ENCODE measurements around the gene CLIP2.
"Not testable (repeated sequence)": the region's sequence is repeated elsewhere in the genome, so short reads cannot be mapped to it uniquely, and the experiment has no call there.

The CLIP2 gene

DNA sequence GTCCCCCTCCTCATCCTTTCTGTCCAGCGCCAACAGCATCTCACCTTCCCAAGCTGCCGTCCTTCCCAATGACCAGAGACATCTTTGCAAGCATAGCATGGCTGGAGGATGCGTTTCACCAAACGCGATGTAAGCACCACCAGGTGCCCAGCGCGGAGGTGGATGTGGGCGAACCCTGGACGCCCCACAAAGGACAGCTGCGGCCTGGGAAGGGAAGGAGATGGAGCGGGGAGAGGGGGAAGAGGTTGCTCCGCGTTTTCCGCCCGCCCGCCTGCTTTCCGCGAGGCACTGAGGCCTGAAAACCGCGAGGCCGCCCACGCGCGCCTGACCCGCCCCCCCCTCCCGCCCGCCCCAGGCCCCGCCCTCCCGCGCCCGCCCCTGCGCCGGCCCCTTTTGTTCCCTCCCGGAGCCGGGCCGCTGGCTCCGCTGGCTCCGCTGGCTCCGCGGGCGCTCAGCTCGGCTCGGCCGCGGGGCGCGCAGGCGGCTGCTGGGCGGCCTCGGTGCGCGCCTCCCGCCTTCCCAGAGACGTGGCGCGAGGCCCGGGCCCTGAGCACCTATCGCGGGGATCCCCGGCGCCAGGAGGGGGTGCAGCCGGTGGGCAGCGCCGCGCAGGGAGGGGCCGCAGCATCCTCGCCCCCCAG lies at the start of gene CLIP2:
CLIP2 (plus strand) TSS at position 390 of the 641 bp plus-strand sequence. CDS start 28,140 bp downstream, outside the sequence.
- in situ Hi-C loops (cut with HindIII; ENCODE audit: low sequenced_read_pairs): loop anchor here (25.0 kb wide), 2 partner anchors 98 to 102 kb away; no protein-coding TSS in a partner anchor

DNA sequence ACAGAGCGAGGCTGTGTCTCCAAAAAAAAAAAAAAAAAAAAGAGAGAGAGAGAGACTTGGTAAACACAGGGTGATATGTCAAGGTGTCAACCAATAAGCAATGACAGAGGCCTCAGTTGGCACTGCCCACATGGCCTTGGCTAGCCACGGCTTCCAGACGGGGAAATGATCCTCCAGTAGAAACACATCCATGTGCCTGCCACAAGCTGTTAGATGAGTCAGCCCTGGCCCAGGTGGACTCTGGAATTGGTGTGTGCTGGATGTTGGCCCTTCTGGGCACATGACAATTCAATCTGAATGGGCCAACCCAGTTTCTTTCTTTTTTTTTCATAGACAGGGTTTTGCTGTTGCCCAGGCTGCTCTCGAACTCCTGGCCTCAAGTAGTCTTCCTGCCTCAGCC lies 48.7 kb upstream of the CLIP2 start:
- in situ Hi-C loops (cut with HindIII; ENCODE audit: low sequenced_read_pairs): no loop called here

DNA sequence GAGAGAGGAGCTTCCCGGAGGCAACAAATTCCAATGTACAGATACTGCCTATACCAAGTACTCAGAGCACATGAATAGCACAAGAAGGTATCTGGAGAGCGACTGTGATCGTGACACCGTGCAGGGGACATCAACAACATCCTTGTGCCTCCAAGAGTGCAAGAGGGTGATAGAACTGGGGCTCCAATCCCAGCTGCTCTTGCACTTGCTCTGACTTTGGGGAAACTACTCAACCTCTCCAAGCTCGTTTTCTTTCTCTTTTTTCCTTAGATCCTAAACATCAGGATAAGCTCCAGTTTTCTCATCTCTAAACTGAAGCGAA lies 47.1 kb upstream of the CLIP2 start:
- in situ Hi-C loops (cut with HindIII; ENCODE audit: low sequenced_read_pairs): no loop called here

DNA sequence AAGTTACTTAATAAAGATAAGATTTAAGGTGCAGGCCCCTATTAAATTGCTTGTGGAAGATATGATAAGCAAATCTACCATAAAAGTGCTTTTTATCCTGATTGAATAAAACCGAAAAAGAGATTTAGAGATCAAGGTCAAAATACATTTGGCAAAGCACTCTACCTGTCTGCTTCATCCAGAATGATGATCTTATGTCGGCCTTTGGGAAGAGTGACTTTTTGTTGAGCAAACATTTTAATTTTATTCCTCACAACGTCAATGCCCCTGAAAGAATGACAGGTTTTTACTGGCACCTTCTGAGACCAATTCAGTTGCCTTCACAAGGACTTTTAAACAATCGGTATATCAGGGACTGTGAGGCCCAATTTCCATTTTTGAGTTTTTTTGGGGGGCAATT lies 42.7 kb upstream of the CLIP2 start:
- in situ Hi-C loops (cut with HindIII; ENCODE audit: low sequenced_read_pairs): no loop called here

DNA sequence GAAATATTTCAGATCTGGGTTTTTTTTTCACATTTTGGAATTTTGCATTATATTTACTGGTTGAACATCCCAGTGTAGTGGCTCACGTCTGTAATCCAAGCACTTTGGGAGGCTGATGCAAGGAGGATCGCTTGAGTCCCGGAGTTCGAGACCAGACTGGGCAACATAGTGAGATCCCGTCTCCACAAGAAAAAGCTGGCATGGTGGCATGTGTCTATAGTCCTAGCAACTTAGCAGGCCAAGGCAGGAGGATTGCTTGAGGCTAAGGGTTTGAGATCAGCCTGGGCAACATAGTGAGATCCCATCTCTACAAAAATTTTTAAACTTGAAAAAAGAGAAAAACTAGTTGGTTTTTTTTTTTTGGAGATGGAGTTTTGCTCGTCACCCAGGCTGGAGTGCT lies 41.1 kb upstream of the CLIP2 start:
- in situ Hi-C loops (cut with HindIII; ENCODE audit: low sequenced_read_pairs): no loop called here

DNA sequence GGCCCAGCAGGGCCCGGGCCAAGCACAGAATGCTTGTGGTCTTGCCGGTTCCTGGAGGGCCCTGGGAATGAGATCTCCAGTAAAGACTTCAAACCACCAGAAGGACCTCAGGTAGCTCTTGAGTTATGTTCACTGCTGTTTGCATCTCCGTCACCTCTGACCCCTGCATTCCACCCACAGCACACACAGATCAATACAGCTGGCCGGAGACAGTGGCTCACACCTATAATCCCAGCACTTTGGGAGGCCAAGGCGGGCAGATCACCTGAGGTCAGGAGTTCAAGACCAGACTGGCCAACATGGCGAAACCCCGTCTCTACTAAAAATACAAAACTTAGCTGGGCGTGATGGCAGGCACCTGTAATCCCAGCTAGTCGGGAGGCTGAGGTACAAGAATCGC lies 40.1 kb upstream of the CLIP2 start:
- in situ Hi-C loops (cut with HindIII; ENCODE audit: low sequenced_read_pairs): not testable (repeated sequence)

DNA sequence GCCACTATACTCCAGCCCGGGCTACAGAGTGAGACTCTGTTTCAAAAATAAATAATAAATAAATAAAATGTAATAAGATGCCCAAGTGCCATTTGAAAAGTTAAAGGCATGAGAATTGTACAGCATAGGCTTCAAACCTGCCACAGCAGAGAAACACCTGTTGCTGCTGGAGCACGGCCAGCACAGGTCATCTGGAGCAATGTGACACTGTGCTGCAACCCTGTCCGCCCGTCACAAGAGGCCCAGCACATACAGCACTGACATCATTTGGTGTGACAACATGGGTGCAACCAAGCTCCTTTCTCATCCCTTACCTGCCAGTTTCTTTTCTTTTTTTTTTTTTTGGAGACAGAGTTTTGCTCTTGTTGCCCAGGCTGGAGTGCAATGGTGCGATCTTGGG lies 36.3 kb upstream of the CLIP2 start:
- in situ Hi-C loops (cut with HindIII; ENCODE audit: low sequenced_read_pairs): no loop called here

DNA sequence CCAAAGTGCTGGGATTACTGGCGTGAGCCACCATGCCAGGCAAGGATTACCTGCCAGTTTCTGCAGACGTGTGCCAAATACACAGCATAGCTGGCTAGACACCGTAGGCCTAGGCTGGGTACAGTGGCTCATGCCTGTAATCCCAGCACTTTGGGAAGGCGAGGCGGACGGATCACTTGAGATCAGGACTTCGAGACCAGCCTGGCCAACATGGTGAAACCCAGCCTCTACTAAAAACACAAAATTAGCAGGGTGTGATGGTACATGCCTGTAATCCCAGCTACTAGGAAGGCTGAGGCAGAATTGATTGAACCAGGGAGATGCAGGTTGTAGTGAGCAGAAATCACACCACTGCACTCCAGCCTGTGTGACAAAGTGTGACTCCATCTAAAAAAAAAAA lies 35.9 kb upstream of the CLIP2 start:
- in situ Hi-C loops (cut with HindIII; ENCODE audit: low sequenced_read_pairs): no loop called here

DNA sequence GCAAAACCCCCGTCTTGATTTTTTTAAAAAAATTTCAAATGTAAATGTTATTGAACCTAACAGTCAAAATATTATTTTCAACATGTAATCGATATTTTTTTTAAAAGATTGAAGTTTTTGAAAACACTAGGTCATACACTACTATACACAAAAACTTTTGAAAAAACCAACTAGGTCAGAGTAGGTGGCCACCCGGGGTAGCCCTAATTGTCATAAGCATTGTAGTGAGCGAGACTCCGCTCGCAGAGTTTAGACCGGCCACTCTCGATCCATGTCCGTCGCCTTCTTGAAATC lies 35.4 kb upstream of the CLIP2 start:
- in situ Hi-C loops (cut with HindIII; ENCODE audit: low sequenced_read_pairs): no loop called here

DNA sequence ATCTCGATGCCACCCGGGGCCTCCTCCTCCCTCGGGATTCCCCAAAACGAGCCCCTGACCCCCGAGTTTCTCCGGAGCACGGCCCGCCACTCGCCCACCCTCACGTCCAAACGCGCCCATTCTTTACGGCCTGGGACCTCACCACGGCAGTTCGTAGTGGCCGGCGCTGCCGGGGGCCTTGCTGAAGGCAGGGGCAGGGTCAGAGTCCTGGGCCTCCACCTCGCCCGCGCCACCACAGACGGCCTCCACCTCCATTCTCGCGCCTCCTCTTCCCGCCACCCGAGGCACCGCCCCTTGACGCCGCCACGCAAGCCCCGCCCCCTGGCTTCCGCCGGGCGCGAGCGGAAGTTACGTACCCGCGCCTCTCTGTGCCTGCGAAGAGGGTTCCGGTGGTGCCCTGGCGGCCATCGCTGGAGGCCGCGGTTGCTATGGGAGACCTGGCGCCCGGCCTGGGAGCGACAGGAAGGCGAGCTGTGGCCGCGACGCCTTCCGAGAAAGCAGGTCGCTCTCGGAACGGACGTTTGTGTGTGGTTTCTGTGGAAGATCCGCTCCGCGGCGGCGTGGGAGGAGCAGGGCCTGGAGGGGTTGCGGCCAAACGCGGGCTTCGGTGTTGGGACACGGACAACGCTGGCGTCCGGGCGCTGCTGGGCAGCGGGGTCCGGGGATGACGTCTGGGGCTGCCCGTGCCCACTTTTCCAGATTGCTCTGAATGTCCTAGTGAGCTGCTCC lies 34.9 kb upstream of the CLIP2 start, which contains the start of gene RFC2:
RFC2 (minus strand) TSS at position 271 of the 729 bp plus-strand sequence; CDS start at position 255, 16 bp downstream.
- in situ Hi-C loops (cut with HindIII; ENCODE audit: low sequenced_read_pairs): no loop called here

DNA sequence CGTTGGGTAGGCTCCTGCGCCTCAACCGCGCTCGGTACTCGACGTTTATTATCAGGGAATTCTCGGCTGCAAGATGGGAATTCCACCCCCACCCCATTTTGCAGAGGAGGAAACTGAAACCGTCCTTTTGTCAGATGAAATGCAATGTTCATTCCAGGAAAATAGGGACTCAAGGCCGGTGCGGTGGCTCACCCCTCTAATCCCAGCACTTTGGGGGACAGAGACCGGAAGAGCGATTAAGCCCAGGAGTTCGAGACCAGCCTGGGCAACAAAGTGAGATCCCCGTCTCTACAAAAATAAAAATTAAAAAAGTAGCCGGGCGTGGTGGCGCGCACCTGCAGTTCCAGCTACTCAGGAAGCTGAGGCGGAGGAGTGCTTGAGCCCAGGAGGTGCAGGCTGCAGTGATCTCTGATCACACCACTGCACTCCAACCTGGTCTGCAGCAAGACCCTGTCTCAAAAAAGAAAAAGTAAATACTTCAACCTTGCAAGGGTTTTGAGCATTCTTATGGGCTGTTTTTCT lies 34.3 kb upstream of the CLIP2 start:
- in situ Hi-C loops (cut with HindIII; ENCODE audit: low sequenced_read_pairs): no loop called here

DNA sequence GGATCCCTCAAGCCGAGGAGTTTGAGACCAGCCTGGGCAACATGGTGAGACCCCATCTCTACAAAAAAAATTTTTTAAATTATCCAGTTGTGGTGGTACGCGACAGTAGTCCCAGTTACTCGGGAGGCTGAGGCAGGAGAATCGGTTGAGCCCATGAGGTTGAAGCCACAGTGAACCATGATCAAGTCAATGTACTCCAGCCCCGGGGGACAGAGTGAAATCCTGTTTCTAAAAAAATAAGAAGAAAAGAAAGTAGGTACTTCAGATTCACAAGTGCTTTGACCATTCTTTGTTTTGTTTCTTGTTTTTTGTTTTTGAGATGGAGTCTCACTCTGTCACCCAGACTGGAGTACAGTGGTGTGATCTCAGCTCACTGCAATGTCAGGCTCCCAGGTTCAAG lies 33.7 kb upstream of the CLIP2 start:
- in situ Hi-C loops (cut with HindIII; ENCODE audit: low sequenced_read_pairs): not testable (repeated sequence)

DNA sequence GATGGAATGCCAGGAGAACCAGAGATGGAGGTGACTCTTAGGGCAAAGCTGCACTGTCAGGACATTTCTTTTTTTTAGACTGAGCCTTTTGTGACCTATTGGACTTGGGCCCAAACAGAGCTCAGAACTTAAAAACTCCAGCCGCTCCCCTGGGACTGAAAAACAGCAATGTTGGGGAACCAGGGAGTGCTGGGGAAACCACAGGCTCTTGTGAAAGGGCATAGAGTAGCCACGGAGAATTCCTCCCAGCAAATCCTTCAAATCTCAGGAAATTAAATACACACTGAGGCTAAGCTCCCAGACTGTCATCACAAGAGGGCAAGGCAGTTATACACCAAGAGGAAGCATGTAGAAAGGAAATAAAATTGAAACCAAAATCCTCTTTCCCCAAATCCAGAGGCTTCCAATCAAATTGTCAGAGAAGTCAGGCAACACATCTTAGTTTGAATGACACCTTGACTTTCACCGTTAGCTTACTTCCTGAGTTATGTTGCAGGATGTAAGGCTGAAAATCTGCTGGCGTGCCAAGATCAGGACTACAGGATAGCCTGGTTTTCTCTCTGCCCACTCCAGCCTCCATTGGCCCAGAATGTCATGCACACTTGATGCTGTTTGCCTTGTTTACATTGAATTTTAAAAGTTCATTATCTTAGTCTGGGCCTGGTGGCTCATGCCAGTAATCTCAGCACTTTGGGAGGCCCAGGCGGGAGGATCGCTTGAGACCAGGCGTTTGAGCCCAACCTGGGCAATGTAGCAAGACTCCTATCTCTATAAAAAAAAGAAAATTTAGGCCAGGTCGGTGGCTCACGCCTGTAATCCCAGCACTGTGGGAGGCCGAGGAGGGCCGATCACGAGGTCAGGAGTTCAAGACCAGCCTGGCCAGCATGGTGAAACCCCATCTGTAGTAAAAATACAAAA lies 32.5 kb upstream of the CLIP2 start:
- in situ Hi-C loops (cut with HindIII; ENCODE audit: low sequenced_read_pairs): no loop called here

DNA sequence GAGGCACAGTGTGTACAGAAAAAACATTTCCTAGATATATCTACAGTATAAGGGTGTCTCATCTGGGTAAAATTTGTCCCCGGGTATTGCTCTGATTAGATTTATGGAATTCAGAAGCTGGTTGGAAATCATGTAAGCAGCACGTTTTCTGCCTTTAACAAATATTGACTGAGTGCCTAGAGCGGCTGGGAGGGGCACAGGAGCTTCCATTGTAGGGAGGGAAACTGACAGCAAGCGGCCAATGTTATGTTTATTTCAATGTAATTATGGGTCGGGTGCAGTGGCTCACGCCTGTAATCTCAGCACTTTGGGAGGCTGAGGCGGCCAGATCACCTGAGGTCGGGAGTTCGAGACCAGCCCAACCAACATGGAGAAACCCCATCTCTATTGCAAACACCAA lies 30.6 kb upstream of the CLIP2 start:
- in situ Hi-C loops (cut with HindIII; ENCODE audit: low sequenced_read_pairs): no loop called here

DNA sequence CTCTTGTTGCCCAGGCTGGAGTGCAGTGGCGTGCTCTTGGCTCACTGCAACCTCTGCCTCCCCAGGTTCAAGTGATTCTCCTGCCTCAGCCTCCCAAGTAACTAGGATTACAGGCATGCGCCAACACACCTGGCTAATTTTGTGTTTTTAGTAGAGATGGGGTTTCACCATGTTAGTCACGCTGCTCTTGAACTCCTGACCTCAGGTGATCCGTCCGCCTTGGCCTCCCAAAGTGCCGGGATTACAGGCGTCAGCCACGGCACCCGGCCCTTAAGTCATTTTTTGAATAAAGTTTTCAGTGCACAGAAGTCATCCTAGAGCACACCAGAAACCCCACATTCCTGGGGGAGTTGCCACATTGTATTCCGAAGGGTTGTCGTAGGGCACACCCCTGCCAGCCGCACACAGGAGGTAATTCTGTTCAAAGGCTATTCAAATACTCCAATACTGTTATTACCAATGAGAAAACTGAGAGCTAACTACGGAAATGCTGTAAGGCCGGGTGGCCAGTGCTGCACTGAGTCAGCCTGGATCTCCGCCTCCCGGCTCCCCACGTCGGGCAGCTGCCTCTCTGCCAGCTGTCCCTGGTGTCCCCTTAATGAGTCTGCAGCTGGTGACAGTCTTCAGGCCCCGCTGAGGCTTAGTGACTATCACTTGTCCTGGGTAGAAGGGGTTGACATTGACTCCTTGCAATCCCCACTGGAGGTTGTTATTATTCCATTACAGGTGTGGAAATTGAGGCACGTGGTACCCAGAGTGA lies 26.4 kb upstream of the CLIP2 start:
- in situ Hi-C loops (cut with HindIII; ENCODE audit: low sequenced_read_pairs): no loop called here

DNA sequence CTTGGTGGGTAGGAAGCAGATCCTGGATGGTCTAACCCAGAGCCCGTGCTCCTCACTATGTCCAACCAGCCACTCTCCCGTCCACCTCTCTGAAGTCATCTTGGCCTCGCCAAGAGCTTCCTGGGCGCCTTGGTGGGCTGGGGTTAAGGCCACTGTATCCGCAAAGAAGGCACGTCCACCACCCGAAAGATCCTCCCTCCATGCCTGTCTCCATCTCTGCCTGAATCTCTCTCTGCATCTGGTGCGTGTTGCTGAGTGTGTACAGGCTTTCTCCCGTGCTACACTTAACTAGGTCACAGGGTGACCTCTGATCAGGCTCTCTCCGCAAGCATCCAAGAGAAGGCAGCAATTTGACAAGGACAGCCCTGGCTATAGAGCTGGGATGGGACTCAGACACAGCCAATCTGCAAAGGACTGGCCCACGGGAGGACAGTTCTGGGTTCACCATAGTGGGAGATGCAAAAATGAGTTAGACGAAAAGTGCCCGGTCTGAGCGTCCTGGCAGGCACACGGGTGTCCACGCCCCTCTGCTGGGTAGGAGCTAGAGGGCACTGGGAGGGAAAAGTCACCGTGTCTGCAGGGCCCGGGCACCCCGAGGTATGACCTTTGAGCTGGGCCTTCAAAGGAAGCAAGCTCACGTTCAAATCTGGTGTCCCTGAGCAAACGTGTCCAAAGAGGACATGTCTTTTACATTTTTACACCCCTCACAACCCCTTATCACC lies 25.6 kb upstream of the CLIP2 start:
- in situ Hi-C loops (cut with HindIII; ENCODE audit: low sequenced_read_pairs): no loop called here

DNA sequence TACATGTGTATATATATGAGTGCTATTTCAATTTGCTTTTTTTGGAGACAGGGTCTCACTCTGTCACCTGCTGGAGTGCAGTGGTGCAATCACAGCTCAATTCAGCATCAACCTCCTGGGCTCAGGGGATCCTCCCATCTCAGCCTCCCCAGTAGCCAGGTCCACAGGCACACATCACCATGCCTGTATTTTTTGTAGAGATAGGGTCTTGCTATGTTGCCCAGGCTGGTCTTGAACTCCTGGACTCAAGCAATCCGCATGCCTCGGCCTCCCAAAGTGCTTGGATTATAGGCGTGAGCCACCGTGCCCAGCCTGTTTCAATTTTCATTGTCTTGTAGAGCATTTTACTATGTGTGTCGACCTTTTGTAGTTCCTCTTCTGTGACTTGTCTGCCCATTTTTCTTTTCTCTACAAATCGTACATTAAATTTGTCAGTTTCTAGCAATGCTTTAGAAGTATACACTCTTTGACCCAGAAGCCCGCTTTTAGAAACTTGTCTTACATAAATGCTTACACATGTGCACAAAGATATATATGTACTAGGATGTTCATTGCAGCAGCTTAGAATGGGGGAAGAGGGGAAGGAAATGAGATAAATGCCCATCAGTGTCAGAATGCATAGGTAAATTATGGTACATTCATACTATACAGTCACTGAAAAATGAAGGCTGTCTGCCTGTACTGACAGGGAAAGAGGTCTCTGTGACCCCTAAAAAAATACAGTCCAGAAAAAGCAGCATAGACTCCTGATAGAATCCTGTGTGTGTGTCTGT lies 22.8 kb upstream of the CLIP2 start:
- in situ Hi-C loops (cut with HindIII; ENCODE audit: low sequenced_read_pairs): no loop called here

DNA sequence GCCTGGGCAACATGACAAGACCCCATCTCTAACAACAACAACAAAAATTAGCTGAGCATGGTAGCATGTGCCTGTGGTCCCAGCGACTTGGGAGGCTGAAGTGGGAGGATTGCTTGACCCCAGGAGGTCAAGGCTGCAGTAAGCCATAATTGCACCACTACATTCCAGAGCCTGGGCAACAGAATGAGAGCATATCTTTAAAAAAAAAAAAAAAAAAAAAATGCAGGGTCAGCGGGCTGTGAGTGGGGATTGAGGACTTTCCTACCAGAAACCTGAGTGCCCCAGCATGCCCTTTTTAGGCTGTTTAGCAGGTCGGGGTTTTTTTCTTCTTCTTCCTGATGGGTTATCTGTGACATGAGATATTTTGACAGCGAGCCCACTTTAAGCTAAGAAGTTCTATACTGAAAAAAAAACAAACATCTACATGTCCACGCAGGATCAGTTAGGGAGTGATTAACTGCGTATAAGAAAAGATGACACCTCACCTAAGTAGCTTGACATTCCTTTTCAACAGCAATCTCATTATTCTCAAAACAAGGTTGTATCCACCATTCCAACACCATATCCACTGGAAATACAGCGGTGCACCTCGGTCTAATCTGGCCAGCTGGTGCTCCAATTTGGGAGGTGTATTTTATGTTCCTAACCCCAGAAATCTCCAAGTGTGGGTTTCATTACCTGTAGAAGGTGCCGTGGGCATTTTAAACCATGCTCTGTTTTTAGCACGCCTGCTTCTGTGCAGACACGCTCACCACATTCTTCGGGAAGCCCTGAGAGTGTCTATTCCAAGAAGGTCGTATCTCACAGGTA lies 21.2 kb upstream of the CLIP2 start:
- in situ Hi-C loops (cut with HindIII; ENCODE audit: low sequenced_read_pairs): no loop called here

Data from DLD1 (cell line).